Measurements from ENCODE around the gene SHQ1.
A peak's percentile ranks its signal among the peaks of the same experiment; 100 is the strongest.
"Not testable (repeated sequence)": the region's sequence is repeated elsewhere in the genome, so short reads cannot be mapped to it uniquely, and the experiment has no call there.

The SHQ1 gene

GRCh38 chr3:72800869-72801268, 47.4 kb downstream of the SHQ1 start:
- no peak overlapping the region for H3K4me3 ChIP-seq (ENCODE audit: low read length)
- no peak for TF ChIP-seq CTCF (conservative IDR thresholded peaks at IDR 0.05; ENCODE audit: low read length)
- DNase-seq (ENCODE audit: low read depth) = no peak

GRCh38 chr3:72798552-72799195, 49.6 kb downstream of the SHQ1 start:
- H3K4me3 ChIP-seq (ENCODE audit: low read length) = no peak overlapping the region
- TF ChIP-seq CTCF (conservative IDR thresholded peaks at IDR 0.05; ENCODE audit: low read length) = no peak
- no peak for DNase-seq (ENCODE audit: low read depth)

- no peak overlapping the region for H3K4me3 ChIP-seq (ENCODE audit: low read length)
- no peak for TF ChIP-seq CTCF (conservative IDR thresholded peaks at IDR 0.05; ENCODE audit: low read length)
- peak; percentile 10 for DNase-seq (ENCODE audit: low read depth)
These were observed 50.3 kb downstream of the SHQ1 start for GRCh38 chr3:72797773-72798543.

- no peak for TF ChIP-seq CTCF (conservative IDR thresholded peaks at IDR 0.05; ENCODE audit: low read length)
- no peak overlapping the region for H3K4me3 ChIP-seq (ENCODE audit: low read length)
- DNase-seq (ENCODE audit: low read depth) = no peak
These were observed 54.2 kb downstream of the SHQ1 start for GRCh38 chr3:72794079-72794478.

- no peak for TF ChIP-seq CTCF (conservative IDR thresholded peaks at IDR 0.05; ENCODE audit: low read length)
- DNase-seq (ENCODE audit: low read depth) = peak; percentile 17
- no peak overlapping the region for H3K4me3 ChIP-seq (ENCODE audit: low read length)
These were observed 57.1 kb downstream of the SHQ1 start for GRCh38 chr3:72791161-72791560.

GRCh38 chr3:72789786-72790185, 58.5 kb downstream of the SHQ1 start:
- no peak for DNase-seq (ENCODE audit: low read depth)
- no peak for TF ChIP-seq CTCF (conservative IDR thresholded peaks at IDR 0.05; ENCODE audit: low read length)
- no peak overlapping the region for H3K4me3 ChIP-seq (ENCODE audit: low read length)

- not testable (repeated sequence) for DNase-seq (ENCODE audit: low read depth)
These were observed 60.0 kb downstream of the SHQ1 start for GRCh38 chr3:72788232-72788631.

More at GRCh38 chr3:72788232-72788631, 60.0 kb downstream of the SHQ1 start:
- not testable (repeated sequence) for H3K4me3 ChIP-seq (ENCODE audit: low read length)

Measured in AG10803 (cell line).